OCI-LY3 (cell line): Measurements from ENCODE around the gene TOMM34.

Experiments
- H2AFZ ChIP-seq: fragments of 200-600, 300-600 bp; shearing (Covaris generic); 2 replicates; pipeline ENCODE4 v1.6.0; 2014; ENCODE audit warnings: antibody characterized with exemption, low read depth, low read length
- H3K27ac ChIP-seq: fragments of 200-600, 300-600 bp; sonication (generic); 2 replicates; pipeline ENCODE4 v1.5.1; 2014; ENCODE audit warnings: mild to moderate bottlenecking, low read length, moderate library complexity, mixed read lengths
- H3K27me3 ChIP-seq: fragments of 200-600, 300-600 bp; sonication (generic); 2 replicates; pipeline ENCODE4 v1.6.1; 2014; ENCODE audit warnings: low read depth, low read length, mixed read lengths
- H3K36me3 ChIP-seq: fragments of 200-600, 300-600 bp; sonication (generic); replicated peaks from 2 replicates; pipeline ENCODE3; 2014; ENCODE audit warnings: low read depth, low read length, mixed read lengths
- H3K4me1 ChIP-seq: fragments of 300-600, 200-600 bp; sonication (generic); 2 replicates; pipeline ENCODE4 v1.6.1; 2014; ENCODE audit warnings: low read length, mixed read lengths
- H3K4me2 ChIP-seq: fragments of 200-600, 300-600 bp; sonication (generic); 2 replicates; pipeline ENCODE4 v1.6.1; 2014; ENCODE audit warnings: low read length, mixed read lengths
- H3K4me3 ChIP-seq: fragments of 300-600, 200-600 bp; sonication (generic); 2 replicates; pipeline ENCODE4 v1.5.1; 2014; ENCODE audit warnings: antibody characterized with exemption, mild to moderate bottlenecking, low read length, moderate library complexity
- H3K79me2 ChIP-seq: fragments of 300-600, 200-600 bp; shearing (Covaris generic); 2 replicates; pipeline ENCODE4 v1.6.1; 2014; ENCODE audit warnings: mild to moderate bottlenecking, low read length, mixed read lengths
- H3K9ac ChIP-seq: fragments of 300-600, 200-600 bp; shearing (Covaris generic); 2 replicates; pipeline ENCODE4 v1.6.0; 2014; ENCODE audit warnings: mild to moderate bottlenecking, low read length, moderate library complexity
- H3K9me3 ChIP-seq: fragments of 200-600, 300-600 bp; shearing (Covaris generic); 2 replicates; pipeline ENCODE4 v1.6.1; 2014; ENCODE audit warnings: low read length, mixed read lengths; ENCODE audit not compliant: insufficient read depth
- H4K20me1 ChIP-seq: fragments of 200-600, 300-600 bp; sonication (generic); 2 replicates; pipeline ENCODE4 v1.6.1; 2016; ENCODE audit warnings: low read length, mixed read lengths; ENCODE audit not compliant: insufficient read depth
- EZH2phosphoT487 ChIP-seq: fragments of 200-600 bp; shearing (Covaris generic); IDR thresholded peaks from 2 replicates; pipeline ENCODE4 v1.6.1; 2018; ENCODE audit warnings: antibody characterized with exemption, mixed run types, low read depth
- TF ChIP-seq, protein P1 (sequence below): fragments of 200-600, 300-600 bp; sonication (generic); IDR thresholded peaks from 2 replicates; pipeline ENCODE4 v1.5.1; 2014; ENCODE audit warnings: antibody characterized with exemption, low read length, low read depth

TOMM34 gene

DNA sequence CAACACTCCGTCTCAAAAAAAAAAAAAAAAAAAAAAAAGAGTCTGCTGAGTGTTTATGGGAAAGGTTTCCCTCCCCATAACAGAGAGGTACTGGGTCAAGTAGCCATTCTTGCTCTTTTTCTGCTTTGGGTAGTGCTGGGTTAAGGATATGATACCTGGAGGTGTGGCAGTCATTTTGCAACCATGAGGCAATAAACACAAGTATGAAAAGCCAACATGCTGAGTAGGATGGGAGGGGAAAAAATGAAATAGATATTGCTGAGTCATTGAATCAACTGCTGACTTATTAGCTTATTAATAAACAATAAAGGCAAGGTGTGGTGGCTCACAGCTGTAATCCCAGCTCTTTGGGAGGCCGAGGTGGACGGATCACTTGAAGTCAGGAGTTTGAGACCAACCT is 2.3 kb upstream of the TOMM34 start:
- Histone ChIP-seq H3K27me3 (no peaks in the 10 kb centered on the region), H3K36me3 (peaks cover 19% of the 10 kb centered on the region), H2AFZ (no peak overlapping the region), H3K9ac (no peak overlapping the region), H3K4me1 (peaks cover 46% of the 10 kb centered on the region), H3K79me2 (peaks cover 57% of the 10 kb centered on the region), H3K9me3 (no peaks in the 10 kb centered on the region), H3K4me3 (no peak overlapping the region), H3K4me2 (no peak overlapping the region), H3K27ac (no peak overlapping the region), H4K20me1 (peaks cover 8% of the 10 kb centered on the region)
- TF ChIP-seq, protein P1, sequence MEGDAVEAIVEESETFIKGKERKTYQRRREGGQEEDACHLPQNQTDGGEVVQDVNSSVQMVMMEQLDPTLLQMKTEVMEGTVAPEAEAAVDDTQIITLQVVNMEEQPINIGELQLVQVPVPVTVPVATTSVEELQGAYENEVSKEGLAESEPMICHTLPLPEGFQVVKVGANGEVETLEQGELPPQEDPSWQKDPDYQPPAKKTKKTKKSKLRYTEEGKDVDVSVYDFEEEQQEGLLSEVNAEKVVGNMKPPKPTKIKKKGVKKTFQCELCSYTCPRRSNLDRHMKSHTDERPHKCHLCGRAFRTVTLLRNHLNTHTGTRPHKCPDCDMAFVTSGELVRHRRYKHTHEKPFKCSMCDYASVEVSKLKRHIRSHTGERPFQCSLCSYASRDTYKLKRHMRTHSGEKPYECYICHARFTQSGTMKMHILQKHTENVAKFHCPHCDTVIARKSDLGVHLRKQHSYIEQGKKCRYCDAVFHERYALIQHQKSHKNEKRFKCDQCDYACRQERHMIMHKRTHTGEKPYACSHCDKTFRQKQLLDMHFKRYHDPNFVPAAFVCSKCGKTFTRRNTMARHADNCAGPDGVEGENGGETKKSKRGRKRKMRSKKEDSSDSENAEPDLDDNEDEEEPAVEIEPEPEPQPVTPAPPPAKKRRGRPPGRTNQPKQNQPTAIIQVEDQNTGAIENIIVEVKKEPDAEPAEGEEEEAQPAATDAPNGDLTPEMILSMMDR: no peak
- TF ChIP-seq EZH2phosphoT487: no peak

GRCh38 chr20:44961870-44962267 is 1.7 kb upstream of the TOMM34 start:
- peaks cover 57% of the 10 kb centered on the region for H3K79me2 ChIP-seq
- H3K4me3 ChIP-seq: no peak overlapping the region
- TF ChIP-seq EZH2phosphoT487: no peak
- TF ChIP-seq, protein P1: no peak
- H3K36me3 ChIP-seq: peaks cover 14% of the 10 kb centered on the region
- H3K9ac ChIP-seq: no peak overlapping the region
- H3K9me3 ChIP-seq: no peaks in the 10 kb centered on the region
- no peak overlapping the region for H3K4me2 ChIP-seq
- no peak overlapping the region for H3K27ac ChIP-seq
- no peak overlapping the region for H2AFZ ChIP-seq
- no peaks in the 10 kb centered on the region for H3K27me3 ChIP-seq
- peaks cover 8% of the 10 kb centered on the region for H4K20me1 ChIP-seq
- peaks cover 52% of the 10 kb centered on the region for H3K4me1 ChIP-seq

DNA sequence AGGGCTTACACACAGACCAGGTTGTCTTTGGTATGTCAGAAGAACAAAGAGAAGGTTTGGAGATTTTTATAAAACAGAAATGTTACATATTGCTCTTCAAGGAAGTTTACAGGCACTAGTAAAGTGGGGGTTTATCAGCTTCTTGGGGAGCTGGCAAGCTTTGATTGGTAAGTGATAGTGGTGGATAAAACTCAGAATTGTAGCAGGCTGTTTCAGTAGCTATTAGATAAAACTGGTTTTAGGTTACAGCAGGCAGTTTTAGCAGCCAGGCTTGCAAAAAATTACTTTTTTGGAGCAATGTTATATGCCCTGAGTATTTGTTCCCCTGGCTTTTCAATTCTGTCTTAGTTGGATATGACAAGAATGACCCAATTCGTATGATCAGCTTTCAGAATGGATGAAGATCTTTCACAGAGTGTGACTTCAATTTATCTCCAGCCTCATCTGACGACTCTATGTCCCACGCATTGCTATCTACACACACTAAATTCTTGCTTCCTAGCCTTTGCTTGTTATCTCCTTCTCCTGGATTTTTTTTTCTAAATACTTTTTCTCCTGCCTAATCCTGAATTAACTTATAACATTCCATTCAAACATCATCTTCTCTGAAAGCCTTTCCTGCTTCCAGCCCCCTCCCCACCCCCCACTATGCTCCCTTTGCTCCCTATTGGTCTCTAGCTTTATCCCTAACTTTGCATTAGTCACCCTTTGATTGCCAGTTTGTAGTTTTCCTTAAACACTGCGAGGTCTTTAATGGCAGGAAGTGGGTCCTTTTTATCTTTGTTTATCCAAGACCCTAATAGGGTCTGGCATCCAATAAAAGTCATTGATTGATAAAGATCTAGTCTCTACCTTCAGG is 1.0 kb upstream of the TOMM34 start:
- TF ChIP-seq EZH2phosphoT487: no peak
- TF ChIP-seq, protein P1: no peak
- Histone ChIP-seq H2AFZ (no peak overlapping the region), H4K20me1 (peaks cover 11% of the 10 kb centered on the region), H3K27ac (no peak overlapping the region), H3K36me3 (peaks cover 15% of the 10 kb centered on the region), H3K4me3 (peak overlapping the region; percentile 86; the same call in 1 of the 2 replicates), H3K27me3 (no peaks in the 10 kb centered on the region), H3K9ac (0 out of 2 replicates have a peak overlapping the region, but pooled peaks have one; percentile 84), H3K9me3 (no peaks in the 10 kb centered on the region), H3K4me2 (peak overlapping the region; percentile 92), H3K4me1 (peaks cover 58% of the 10 kb centered on the region), H3K79me2 (peaks cover 57% of the 10 kb centered on the region)

DNA sequence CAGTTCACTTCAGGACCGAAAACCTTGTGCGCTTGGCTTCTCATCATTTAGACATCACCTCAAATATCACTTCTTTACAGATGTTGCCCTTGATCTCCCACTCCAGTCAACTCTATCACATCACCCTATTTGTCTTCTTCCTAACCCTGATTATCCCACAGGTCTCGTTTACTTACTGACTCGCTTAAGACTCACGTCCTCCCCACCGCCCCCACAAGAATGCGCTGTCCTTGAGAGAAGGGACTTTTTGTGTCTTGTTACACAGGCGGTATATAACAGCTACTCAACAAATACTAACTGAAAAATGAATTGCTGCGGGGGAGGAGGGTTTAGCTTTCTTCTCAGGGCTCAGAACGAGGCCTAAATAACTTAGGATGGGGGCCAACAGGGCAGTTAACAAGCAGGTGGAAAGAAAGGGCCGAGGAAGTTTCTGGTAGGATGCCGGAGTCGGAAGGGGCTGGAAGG is 527 bp downstream of the TOMM34 start:
- TF ChIP-seq, protein P1: peak; percentile 35
- TF ChIP-seq EZH2phosphoT487: no peak
- Histone ChIP-seq H3K9ac (peak overlapping the region; percentile 84), H3K4me3 (peak overlapping the region; percentile 86), H3K79me2 (peaks cover 58% of the 10 kb centered on the region), H3K27ac (peak overlapping the region; percentile 56), H3K4me2 (peak overlapping the region; percentile 92), H3K4me1 (peaks cover 67% of the 10 kb centered on the region), H4K20me1 (peaks cover 12% of the 10 kb centered on the region), H2AFZ (no peak overlapping the region), H3K36me3 (peaks cover 30% of the 10 kb centered on the region), H3K9me3 (no peaks in the 10 kb centered on the region), H3K27me3 (no peaks in the 10 kb centered on the region)
